GM21786 (cell line): ENCODE data around the gene ECT2.
"Not testable (repeated sequence)": the region's sequence is repeated elsewhere in the genome, so short reads cannot be mapped to it uniquely, and the experiment has no call there.

Experiments used
- ATAC-seq: cut with Tn5 transposase; IDR thresholded peaks from one replicate; pipeline ENCODE4 v1.9.1; 2021; ENCODE audit not compliant: unreplicated experiment

Gene ECT2

DNA sequence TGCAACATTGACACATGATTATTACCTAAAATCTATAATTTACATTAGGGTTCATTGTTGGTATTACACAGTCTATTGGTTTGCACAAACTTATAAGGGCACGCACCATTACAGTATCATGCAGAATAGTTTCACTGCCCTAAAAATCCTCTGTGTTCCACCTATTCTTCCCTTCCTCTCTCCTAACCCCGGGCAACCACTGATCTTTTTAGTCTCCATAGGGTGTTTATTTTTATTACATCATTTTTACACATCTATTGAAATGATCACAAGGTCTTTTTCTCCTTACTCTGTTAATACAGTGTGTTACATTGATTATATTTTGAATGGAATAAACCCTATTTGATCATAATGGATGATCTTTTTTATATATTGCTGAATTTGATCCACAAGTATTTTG lies 15.5 kb upstream of the ECT2 start:
- no peak for ATAC-seq

- ATAC-seq, result no peak
These were observed 11.1 kb upstream of the ECT2 start for GRCh38 chr3:172739462-172739861.

DNA sequence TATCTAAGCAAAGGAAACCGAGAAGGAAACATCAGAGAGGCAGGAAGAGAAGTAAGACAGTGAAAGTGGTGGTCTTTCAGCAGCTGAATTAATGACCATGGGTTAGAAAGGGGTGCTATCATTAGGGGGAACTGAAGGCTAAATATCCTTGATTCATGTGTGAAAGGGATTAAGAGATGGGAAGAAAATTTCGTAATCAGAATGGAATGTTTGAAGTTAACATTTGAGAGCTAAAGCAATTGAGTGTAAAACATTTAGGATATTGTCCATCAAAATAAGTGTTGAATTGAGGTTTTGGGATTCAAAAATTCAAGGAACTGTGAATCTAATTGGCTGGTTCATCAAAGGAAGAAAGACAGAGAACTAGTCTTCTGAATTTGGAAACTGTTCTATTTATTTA lies 4.1 kb upstream of the ECT2 start:
- no peak for ATAC-seq

- no peak for ATAC-seq
These were observed 1.1 kb upstream of the ECT2 start for GRCh38 chr3:172749230-172749965.

DNA sequence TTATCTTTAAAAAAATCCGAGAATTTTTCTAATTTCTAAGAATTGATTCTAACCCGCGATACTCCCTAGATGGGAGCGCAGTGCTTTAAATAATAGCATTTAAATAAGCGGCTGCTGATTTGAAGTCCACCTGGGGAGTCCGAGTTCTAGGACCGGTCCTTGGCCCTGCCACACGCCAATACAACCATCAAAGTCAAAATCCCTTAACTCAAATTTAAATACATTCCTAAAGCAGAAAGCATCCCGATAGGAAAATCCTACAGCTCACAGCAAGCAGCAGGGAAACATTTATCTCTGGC lies 508 bp upstream of the ECT2 start:
- no peak for ATAC-seq

GRCh38 chr3:172751175-172751704 lies 714 bp downstream of the ECT2 start:
- no peak for ATAC-seq

DNA sequence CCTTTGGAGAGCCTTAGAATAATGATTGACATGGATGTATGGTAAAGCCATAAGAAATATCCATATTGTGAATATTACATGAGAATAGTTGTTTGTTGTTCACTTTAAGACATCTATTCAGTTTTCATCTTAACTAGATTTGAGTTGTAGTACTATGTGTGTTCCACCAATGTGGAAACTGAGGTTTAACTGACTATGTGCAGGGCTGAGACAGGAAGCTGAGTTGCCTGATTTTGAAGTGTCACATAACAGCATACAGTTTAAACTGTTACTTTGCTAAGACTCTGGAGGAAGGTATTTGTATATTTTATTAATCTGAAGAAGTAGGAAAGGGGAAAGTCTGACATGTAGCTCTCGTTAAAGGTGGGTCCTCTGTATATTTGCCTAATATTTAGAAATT lies 2.1 kb downstream of the ECT2 start:
- ATAC-seq, result no peak

DNA sequence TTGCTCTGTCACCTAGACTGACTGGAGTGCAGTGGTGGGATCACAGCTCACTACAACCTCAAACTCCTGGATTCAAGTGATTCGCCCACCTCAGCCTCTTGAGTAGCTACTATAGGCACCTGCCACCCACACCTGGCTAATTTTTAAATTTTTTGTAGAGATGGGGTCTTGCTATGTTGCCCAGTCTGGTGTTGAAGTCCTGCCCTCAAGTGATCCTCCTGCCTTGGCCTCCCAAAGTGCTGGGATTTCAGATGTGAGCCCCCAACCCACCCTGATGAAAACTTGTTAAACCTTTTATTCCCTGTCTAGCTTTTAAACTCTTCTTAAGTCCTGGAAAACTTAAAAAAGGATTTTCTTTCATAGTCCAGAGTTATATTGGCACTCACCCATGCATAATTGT lies 2.6 kb downstream of the ECT2 start:
- ATAC-seq, result no peak

DNA sequence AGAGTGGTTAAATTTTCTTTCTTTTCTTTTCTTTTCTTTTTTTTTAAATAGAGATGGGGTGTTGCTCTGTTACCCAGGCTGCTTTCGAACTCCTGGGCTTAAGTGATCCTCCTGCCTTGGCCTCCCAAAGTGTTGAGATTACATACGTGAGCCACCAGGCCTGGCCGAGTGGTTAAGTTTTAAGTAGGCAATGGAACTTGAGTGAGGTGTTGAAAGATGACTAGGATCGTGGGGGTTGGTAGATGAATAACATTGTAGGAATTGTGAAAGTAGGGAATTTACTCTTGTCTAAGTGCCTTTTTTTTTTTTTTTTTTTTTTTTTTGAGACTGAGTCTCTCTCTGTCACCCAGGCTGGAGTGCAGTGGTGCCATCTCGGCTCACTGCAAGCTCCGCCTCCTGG lies 9.9 kb downstream of the ECT2 start:
- not testable (repeated sequence) for ATAC-seq

DNA sequence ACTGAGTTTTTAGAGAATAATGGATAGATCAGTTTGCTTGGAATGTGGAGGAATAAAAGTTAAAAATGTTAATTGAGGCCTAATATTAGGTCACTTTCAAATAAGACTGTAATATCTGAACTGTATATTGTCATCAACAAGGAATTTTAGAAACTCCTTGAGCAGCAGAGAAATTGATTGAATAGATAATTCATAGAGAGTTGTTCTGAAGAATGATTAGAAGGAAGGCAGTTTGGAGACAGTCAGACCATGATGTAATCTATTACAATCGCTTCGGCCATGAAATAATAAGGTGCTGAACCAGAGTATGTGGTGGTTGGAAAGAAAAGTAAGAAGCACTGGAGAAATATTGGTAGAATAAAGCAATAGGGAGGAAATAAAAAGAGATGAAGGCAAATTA lies 15.7 kb downstream of the ECT2 start:
- no peak for ATAC-seq

GRCh38 chr3:172766718-172767405 lies 16.3 kb downstream of the ECT2 start:
- ATAC-seq, result no peak

GRCh38 chr3:172770382-172770781 lies 19.9 kb downstream of the ECT2 start:
- ATAC-seq, result no peak

DNA sequence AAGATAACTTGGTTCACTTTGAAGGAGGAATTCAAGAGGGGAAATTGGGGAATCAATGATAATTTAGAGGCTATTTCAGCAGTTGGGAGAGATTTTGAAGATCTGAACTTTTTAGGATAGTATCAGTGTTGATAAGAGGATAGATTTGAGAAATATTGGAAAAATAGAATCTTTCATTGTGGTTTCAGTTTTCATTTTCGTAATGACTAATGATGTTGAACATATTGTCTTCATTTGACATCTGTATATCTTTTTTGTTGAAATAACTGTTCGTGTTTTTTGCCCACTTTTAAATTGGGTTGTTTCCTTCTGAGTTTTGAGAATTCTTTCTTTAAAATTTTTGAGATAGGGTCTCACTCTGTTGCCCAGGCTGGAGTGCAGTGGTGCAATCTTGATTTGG lies 21.1 kb downstream of the ECT2 start:
- ATAC-seq, result no peak

DNA sequence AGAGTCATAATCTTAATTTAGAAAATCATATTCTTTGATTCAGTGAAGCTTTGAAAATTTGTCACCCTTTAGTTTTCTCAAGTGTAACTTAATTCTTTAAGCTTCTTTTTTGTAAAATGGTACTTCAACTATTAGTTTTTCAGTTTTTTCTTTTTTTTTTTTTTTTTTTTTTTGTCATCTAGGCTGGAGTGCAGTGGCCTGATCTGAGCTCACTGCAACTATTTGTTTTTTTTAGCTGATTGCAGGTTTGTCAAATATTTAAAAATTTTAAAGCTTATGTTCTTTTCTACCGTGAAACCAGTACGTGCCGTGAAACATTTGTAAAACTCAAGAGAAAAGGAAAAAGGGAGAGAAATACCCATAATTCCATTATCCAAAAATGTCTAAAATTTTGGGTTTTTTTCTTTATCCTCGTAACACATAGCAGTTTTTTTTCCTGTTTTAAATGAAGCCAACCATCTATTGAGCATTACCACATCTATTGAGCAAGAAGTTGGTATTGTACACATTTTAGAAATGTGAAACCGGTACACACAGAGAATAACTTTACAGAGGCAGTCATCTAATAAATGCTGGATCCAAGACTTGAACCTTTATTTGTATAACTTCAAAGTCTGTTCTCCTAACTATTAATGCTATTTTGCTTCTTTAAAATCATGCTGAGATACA lies 25.7 kb downstream of the ECT2 start:
- no peak for ATAC-seq

DNA sequence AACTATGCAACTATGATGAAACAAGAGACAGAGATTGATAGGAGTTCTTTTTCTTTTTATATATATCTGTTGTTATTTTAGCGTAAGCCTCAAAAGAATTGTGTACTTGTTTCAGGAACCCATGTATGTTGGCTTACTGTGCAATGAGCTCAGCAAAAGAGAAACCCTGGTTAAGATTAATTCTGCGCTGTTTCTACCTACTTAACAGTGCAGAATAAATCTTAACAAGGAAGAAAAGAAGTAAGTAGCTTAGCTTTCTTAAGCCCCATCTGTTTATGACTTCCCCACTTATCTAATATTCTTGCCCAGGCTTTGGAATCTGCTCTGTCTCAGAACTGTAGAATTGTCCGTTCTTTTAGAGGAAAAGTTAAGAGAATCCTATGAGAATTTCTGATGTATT lies 27.4 kb downstream of the ECT2 start:
- ATAC-seq, result no peak

DNA sequence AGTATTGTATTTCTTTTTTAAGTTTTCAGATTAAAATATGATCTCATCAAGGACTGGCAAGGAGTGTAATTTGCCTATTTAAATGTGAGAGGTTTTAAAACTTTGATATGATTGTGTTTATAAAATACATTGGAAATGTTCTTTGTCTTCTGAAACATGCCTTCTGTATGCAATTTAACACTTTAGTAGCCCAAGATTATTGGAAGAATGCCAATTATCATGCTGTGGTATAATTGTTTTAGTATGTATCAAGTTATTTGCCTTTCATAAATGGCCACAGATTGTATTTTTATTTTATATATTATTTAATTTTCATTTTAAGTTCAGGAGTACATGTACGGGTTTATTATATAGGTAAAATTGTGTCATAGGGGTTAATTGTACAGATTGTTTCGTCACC lies 31.7 kb downstream of the ECT2 start:
- no peak for ATAC-seq

- ATAC-seq, result no peak
These were observed 35.5 kb downstream of the ECT2 start for GRCh38 chr3:172786036-172786435.

DNA sequence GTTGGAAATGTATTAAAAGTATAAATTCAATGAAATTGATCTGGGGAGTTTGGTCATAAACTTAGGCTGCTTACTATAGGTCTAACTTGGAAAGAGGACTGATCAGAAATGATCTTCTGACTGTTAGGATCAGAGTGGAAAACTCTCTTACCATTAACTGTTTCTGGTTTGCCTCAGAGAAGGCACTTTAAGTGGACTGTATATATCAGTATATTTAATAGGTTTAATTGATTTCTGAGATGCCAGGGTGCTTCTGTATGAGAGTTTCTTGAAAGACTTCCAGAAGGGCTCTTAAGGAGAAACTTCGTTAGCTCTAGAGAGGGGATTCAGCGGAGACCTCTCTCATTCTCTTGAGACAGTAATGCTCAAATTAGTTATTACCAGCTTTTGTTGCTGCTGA lies 36.5 kb downstream of the ECT2 start:
- no peak for ATAC-seq

- ATAC-seq, result no peak
These were observed 37.2 kb downstream of the ECT2 start for GRCh38 chr3:172787746-172788145.

DNA sequence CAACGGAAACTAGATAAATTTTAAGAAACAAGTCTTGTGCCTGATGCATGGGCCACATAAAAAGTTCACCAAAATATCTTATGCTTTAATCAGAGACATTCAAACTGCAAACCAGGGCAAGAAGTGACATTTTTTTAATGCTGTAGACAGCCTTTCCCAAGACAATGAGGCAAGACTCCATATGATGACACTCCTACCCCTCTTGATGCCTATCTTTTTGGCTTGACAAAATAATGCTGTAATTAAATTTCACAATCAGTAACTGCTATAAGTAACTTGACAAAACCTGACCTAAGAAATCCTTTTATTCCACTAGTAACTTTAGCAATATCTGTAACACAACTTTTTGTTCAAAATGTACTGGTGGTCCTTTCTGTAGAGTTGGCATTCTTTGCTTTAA lies 48.7 kb downstream of the ECT2 start:
- ATAC-seq, result no peak

DNA sequence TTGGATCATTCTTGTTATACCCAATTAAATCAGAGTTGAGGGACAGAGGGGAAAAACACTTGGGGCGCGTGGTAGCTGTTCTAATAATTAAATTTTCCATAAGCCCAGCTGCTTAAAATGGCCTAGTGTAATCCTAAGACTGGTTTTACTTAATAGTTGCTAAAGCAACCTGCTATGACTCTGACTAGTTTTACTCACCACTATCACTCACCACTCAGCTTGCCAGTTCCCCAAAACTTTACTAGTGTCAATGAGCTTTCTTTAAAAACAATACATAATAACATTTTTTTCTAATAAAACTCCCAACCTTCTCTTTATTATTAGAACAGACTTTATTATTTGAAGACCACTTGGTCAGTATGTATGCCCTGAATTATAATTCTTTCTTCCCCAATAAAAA lies 49.6 kb downstream of the ECT2 start:
- no peak for ATAC-seq

- no peak for ATAC-seq
These were observed 53.0 kb downstream of the ECT2 start for GRCh38 chr3:172803489-172803888.
